Activated B cell treated with CpG ODN at 0.5 μM for 24 hours (primary cell): ENCODE results near the gene CCNG2. TPM values are rescaled to one million over a fixed set of nuclear protein-coding genes. Genes with fewer than 3 reads are reported as not detected.
A peak's percentile ranks its signal among the peaks of the same experiment; 100 is the strongest.

Source experiments
- ATAC-seq: fragments of 200-7000 bp; cut with Tn5 transposase; one replicate; pipeline ENCODE4 v1.10.0; 2021; ENCODE audit warnings: low read depth, mild to moderate bottlenecking, moderate library complexity
- CTCF ChIA-PET: fragments of 350-600 bp; sonication (Branson Sonifier 250); formaldehyde crosslinking; loops from one replicate; lab custom pipeline; 2021; ENCODE audit warnings: antibody characterized with exemption; lab: Charles Lee
- POLR2A ChIA-PET: fragments of 350-600 bp; sonication (Branson Sonifier 250); formaldehyde crosslinking; loops from one replicate; lab custom pipeline; 2021; ENCODE audit warnings: antibody characterized with exemption; lab: Charles Lee
- DNase-seq: peaks from one replicate; pipeline ENCODE4 v3.0.0; 2022
- H3K27ac Mint-ChIP-seq: one replicate; pipeline ENCODE4 v1.8.0; 2020; ENCODE audit warnings: mixed read lengths
- H3K27me3 Mint-ChIP-seq: one replicate; pipeline ENCODE4 v1.8.0; 2021; ENCODE audit warnings: mixed read lengths
- H3K36me3 Mint-ChIP-seq: one replicate; pipeline ENCODE4 v1.8.0; 2021; ENCODE audit warnings: low read depth, mixed read lengths
- H3K4me1 Mint-ChIP-seq: one replicate; pipeline ENCODE4 v1.8.0; 2021; ENCODE audit warnings: mixed read lengths
- H3K4me3 Mint-ChIP-seq: one replicate; pipeline ENCODE4 v1.8.0; 2020; ENCODE audit warnings: mild to moderate bottlenecking, mixed read lengths
- H3K9me3 Mint-ChIP-seq: one replicate; pipeline ENCODE4 v1.8.0; 2020; ENCODE audit warnings: mixed read lengths
- CTCF ChIP-seq: fragments of 200-600 bp; IDR thresholded peaks from one replicate; pipeline ENCODE4 v1.8.0; 2022; ENCODE audit warnings: antibody characterized with exemption, mild to moderate bottlenecking
- intact Hi-C: fragments of 100-400 bp; cut with micrococcal nuclease; formaldehyde crosslinking; loops from one replicate; pipeline ENCODE4 v1.15.1; 2024
- total RNA-seq: library from RNA; stranded (reverse); gene quantifications from 2 replicates; pipeline ENCODE4 v1.2.3, GENCODE V29; 2022

CCNG2 gene
- total RNA-seq, 1 donor from 2014 or later = 34.6 TPM

- H3K36me3 Mint-ChIP-seq = peaks cover 36% of the 10 kb centered on the region
These were observed 966 bp downstream of the CCNG2 start for GRCh38 chr4:77157859-77158486.

DNA sequence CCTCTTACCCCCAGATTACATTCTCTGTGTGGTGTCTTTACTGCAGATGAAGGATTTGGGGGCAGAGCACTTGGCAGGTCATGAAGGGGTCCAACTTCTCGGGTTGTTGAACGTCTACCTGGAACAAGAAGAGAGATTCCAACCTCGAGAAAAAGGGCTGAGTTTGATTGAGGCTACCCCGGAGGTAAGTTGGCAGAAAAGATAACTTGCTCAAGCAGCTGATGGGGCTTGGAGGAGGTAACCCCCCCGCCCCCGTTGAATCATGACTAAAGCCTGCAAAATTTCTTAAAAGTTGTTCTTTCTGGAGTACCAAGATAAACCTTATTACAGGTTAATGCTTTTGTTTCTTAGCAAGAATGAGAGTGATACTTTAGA lies 1.5 kb downstream of the CCNG2 start:
- Mint-ChIP-seq H3K27me3 (no peaks in the 10 kb centered on the region), H3K4me1 (peaks cover 75% of the 10 kb centered on the region), H3K27ac (peak overlapping the region; percentile 92), H3K9me3 (no peaks in the 10 kb centered on the region), H3K4me3 (peak overlapping the region; percentile 99), H3K36me3 (peaks cover 41% of the 10 kb centered on the region)
- ChIA-PET CTCF (interaction anchor here (0.7 to 7.1 kb wide), 5 partner anchors 12 to 63 kb away, joined by 3 to 60 read pairs (median 4); no protein-coding TSS in a partner anchor), POLR2A (interaction anchor here (0.9 to 8.7 kb wide), 15 partner anchors 8 to 704 kb away, joined by 3 to 132 read pairs (median 7); partner anchors contain the start of genes CCNI, MRPL1 and SEPTIN11)
- no peak for TF ChIP-seq CTCF
- no peak for DNase-seq
- intact Hi-C loops = loop anchor here (1.0 to 5.0 kb wide), 8 partner anchors 35 to 1436 kb away; partner anchors contain the start of genes MRPL1 and USO1
- no peak for ATAC-seq

More at GRCh38 chr4:77157859-77158486, 966 bp downstream of the CCNG2 start:
- CTCF ChIA-PET = interaction anchor here (1.4 to 7.1 kb wide), 4 partner anchors 37 to 63 kb away, joined by 4 to 60 read pairs (median 14); no protein-coding TSS in a partner anchor
- no peak for TF ChIP-seq CTCF
- DNase-seq (peak; percentile 80), ATAC-seq (peak; percentile 53)
- H3K4me1 Mint-ChIP-seq = peaks cover 75% of the 10 kb centered on the region
- H3K27ac Mint-ChIP-seq = peak overlapping the region; percentile 92
- H3K9me3 Mint-ChIP-seq = no peaks in the 10 kb centered on the region
- intact Hi-C loops = loop anchor here (1.0 to 5.0 kb wide), 10 partner anchors 31 to 1436 kb away; partner anchors contain the start of genes MRPL1, SEPTIN11 and USO1
- peak overlapping the region; percentile 99 for H3K4me3 Mint-ChIP-seq
- POLR2A ChIA-PET = interaction anchor here (0.9 to 8.7 kb wide), 19 partner anchors 8 to 704 kb away, joined by 3 to 132 read pairs (median 6); partner anchors contain the start of genes CCNI, MRPL1 and SEPTIN11
- H3K27me3 Mint-ChIP-seq = no peaks in the 10 kb centered on the region

- DNase-seq (no peak), ATAC-seq (no peak)
- H3K27me3 Mint-ChIP-seq = no peaks in the 10 kb centered on the region
- no peak for TF ChIP-seq CTCF
- ChIA-PET POLR2A (interaction anchor here (0.6 to 1.6 kb wide), 2 partner anchors 16 to 34 kb away, joined by 3 to 16 read pairs; no protein-coding TSS in a partner anchor), CTCF (interaction anchor here (0.7 to 7.1 kb wide), 4 partner anchors 32 to 88 kb away, joined by 4 to 60 read pairs (median 6); no protein-coding TSS in a partner anchor)
- peaks cover 70% of the 10 kb centered on the region for H3K4me1 Mint-ChIP-seq
- H3K4me3 Mint-ChIP-seq = peak overlapping the region; percentile 61
- peaks cover 54% of the 10 kb centered on the region for H3K36me3 Mint-ChIP-seq
- H3K27ac Mint-ChIP-seq = peak overlapping the region; percentile 61
- intact Hi-C loops = loop anchor here (5.0 kb wide), 2 partner anchors 702 to 1438 kb away; partner anchors contain the start of genes MRPL1 and USO1
- H3K9me3 Mint-ChIP-seq = no peaks in the 10 kb centered on the region
These were observed 2.8 kb downstream of the CCNG2 start for GRCh38 chr4:77159806-77160205.

GRCh38 chr4:77163641-77164040 lies 6.6 kb downstream of the CCNG2 start:
- POLR2A ChIA-PET = interaction anchor here (0.8 to 2.0 kb wide), 4 partner anchors 9 to 30 kb away, joined by 3 to 7 read pairs (median 5); no protein-coding TSS in a partner anchor

More at GRCh38 chr4:77163641-77164040, 6.6 kb downstream of the CCNG2 start:
- Mint-ChIP-seq H3K4me1 (peaks cover 53% of the 10 kb centered on the region), H3K9me3 (no peaks in the 10 kb centered on the region), H3K4me3 (no peak overlapping the region), H3K27me3 (no peaks in the 10 kb centered on the region), H3K27ac (peak overlapping the region; percentile 75), H3K36me3 (peaks cover 77% of the 10 kb centered on the region)
- no peak for DNase-seq
- CTCF ChIA-PET = interaction anchor here (0.9 to 3.6 kb wide), 2 partner anchors 40 to 69 kb away, joined by 3 to 21 read pairs; no protein-coding TSS in a partner anchor
- ATAC-seq = no peak
- no peak for TF ChIP-seq CTCF
- intact Hi-C loops = no loop called here
